Measurements from ENCODE around the gene TSPO2.

The TSPO2 gene

GRCh38 chr6:41027799-41028560 lies 14.3 kb upstream of the TSPO2 start:
- DNase-seq: peak; percentile 93

GRCh38 chr6:41028561-41029412 lies 13.5 kb upstream of the TSPO2 start:
- DNase-seq: no peak

- no peak for DNase-seq
Measured at GRCh38 chr6:41032830-41033229, 9.4 kb upstream of the TSPO2 start.

- DNase-seq: no peak
Measured at GRCh38 chr6:41033776-41034175, 8.5 kb upstream of the TSPO2 start.

- DNase-seq: no peak
Measured at GRCh38 chr6:41036186-41036585, 6.1 kb upstream of the TSPO2 start.

- DNase-seq: no peak
Measured at GRCh38 chr6:41036601-41037000, 5.7 kb upstream of the TSPO2 start.

- DNase-seq: no peak
Measured at GRCh38 chr6:41037107-41037900, 5.0 kb upstream of the TSPO2 start.

- DNase-seq: no peak
Measured at GRCh38 chr6:41038205-41038604, 4.1 kb upstream of the TSPO2 start.

- DNase-seq: peak; percentile 73
Measured at GRCh38 chr6:41039060-41039998, 2.9 kb upstream of the TSPO2 start, which contains the start of gene UNC5CL. Gene UNC5CL (minus strand): TSS chr6:41039221. CDS start chr6:41035074, 4,147 bp downstream.

GRCh38 chr6:41040101-41040939 lies 1.9 kb upstream of the TSPO2 start:
- DNase-seq: peak; percentile 82

- DNase-seq: no peak
Measured at GRCh38 chr6:41040940-41041536, 1.2 kb upstream of the TSPO2 start.

GRCh38 chr6:41043151-41043550 lies 884 bp downstream of the TSPO2 start:
- DNase-seq: no peak

- DNase-seq: no peak
Measured at GRCh38 chr6:41045664-41046063, 3.4 kb downstream of the TSPO2 start.

GRCh38 chr6:41046084-41046483 lies 3.8 kb downstream of the TSPO2 start:
- DNase-seq: no peak

GRCh38 chr6:41047306-41047705 lies 5.0 kb downstream of the TSPO2 start:
- peak; percentile 21 for DNase-seq

- DNase-seq: no peak
Measured at GRCh38 chr6:41047745-41048732, 5.8 kb downstream of the TSPO2 start.

- peak; percentile 88 for DNase-seq
Measured at GRCh38 chr6:41049521-41049920, 7.3 kb downstream of the TSPO2 start.

- peak; percentile 48 for DNase-seq
Measured at GRCh38 chr6:41049955-41050354, 7.7 kb downstream of the TSPO2 start.

GRCh38 chr6:41050536-41050935 lies 8.3 kb downstream of the TSPO2 start:
- DNase-seq: no peak
